Loucy (cell line): ENCODE data around the gene GCH1.
A peak's percentile ranks its signal among the peaks of the same experiment; 100 is the strongest.
"Not testable (repeated sequence)": the region's sequence is repeated elsewhere in the genome, so short reads cannot be mapped to it uniquely, and the experiment has no call there.

Source experiments
- H2AFZ ChIP-seq: fragments of 200-600 bp; sonication (generic); 2 replicates; pipeline ENCODE4 v1.6.0; 2016; ENCODE audit warnings: antibody characterized with exemption, mild to moderate bottlenecking, low read length, moderate library complexity
- H3F3A ChIP-seq: fragments of 200-600 bp; 2 replicates; pipeline ENCODE4 v1.6.0; 2016; ENCODE audit warnings: antibody characterized with exemption, low read depth, mild to moderate bottlenecking
- H3K27me3 ChIP-seq: fragments of 200-600 bp; sonication (generic); 2 replicates; pipeline ENCODE4 v1.6.1; 2014; ENCODE audit warnings: low read length, mild to moderate bottlenecking; ENCODE audit not compliant: insufficient read depth, poor library complexity, severe bottlenecking
- H3K36me3 ChIP-seq: fragments of 200-600 bp; sonication (generic); 2 replicates; pipeline ENCODE4 v1.6.1; 2016; ENCODE audit warnings: low read length; ENCODE audit not compliant: insufficient read depth
- H3K4me1 ChIP-seq: fragments of 200-600 bp; sonication (generic); 2 replicates; pipeline ENCODE4 v1.5.1; 2014; ENCODE audit warnings: low read length, mild to moderate bottlenecking; ENCODE audit not compliant: insufficient read depth, poor library complexity, severe bottlenecking
- H3K4me2 ChIP-seq: fragments of 200-600 bp; sonication (generic); 2 replicates; pipeline ENCODE4 v1.6.0; 2014; ENCODE audit warnings: antibody characterized with exemption, low read length, low read depth, mild to moderate bottlenecking; ENCODE audit not compliant: poor library complexity, severe bottlenecking
- H3K4me3 ChIP-seq: fragments of 200-600 bp; sonication (generic); 2 replicates; pipeline ENCODE4 v1.5.1; 2014; ENCODE audit warnings: low read length, mild to moderate bottlenecking, mixed read lengths; ENCODE audit not compliant: poor library complexity, severe bottlenecking
- H3K79me2 ChIP-seq: fragments of 200-600 bp; sonication (generic); 2 replicates; pipeline ENCODE4 v1.6.1; 2014; ENCODE audit warnings: low read length; ENCODE audit not compliant: insufficient read depth
- H3K9ac ChIP-seq: fragments of 200-600 bp; sonication (generic); 2 replicates; pipeline ENCODE4 v1.6.0; 2014; ENCODE audit warnings: mild to moderate bottlenecking, low read depth, low read length, moderate library complexity; ENCODE audit not compliant: poor library complexity, severe bottlenecking
- H3K9me2 ChIP-seq: fragments of 200-600 bp; sonication (generic); replicated peaks from 2 replicates; pipeline ENCODE4 v1.6.1; 2016; ENCODE audit warnings: low read depth, low read length, mixed read lengths
- H3K9me3 ChIP-seq: fragments of 200-600 bp; sonication (generic); 2 replicates; pipeline ENCODE4 v1.6.1; 2014; ENCODE audit warnings: mild to moderate bottlenecking, antibody characterized with exemption, low read length, low read depth; ENCODE audit not compliant: insufficient read depth
- H4K20me1 ChIP-seq: fragments of 200-600 bp; sonication (generic); 2 replicates; pipeline ENCODE4 v1.6.0; 2014; ENCODE audit warnings: antibody characterized with exemption, low read length, mild to moderate bottlenecking; ENCODE audit not compliant: insufficient read depth, poor library complexity, severe bottlenecking
- EZH2phosphoT487 ChIP-seq: fragments of 200-600 bp; IDR thresholded peaks from 2 replicates; pipeline ENCODE4 v1.6.1; 2018; ENCODE audit warnings: antibody characterized with exemption, mild to moderate bottlenecking, moderate library complexity, borderline replicate concordance
- TF ChIP-seq, protein P1 (sequence below): fragments of 200-600 bp; sonication (generic); conservative IDR thresholded peaks from 2 replicates; pipeline ENCODE4 v1.5.1; 2014; ENCODE audit warnings: mild to moderate bottlenecking, antibody characterized with exemption, low read length

GCH1 gene

GRCh38 chr14:54916101-54916500 is 13.5 kb upstream of the GCH1 start:
- Histone ChIP-seq H3K9me2 (no peaks in the 10 kb centered on the region), H3K36me3 (no peaks in the 10 kb centered on the region), H3K4me1 (no peaks in the 10 kb centered on the region), H4K20me1 (no peaks in the 10 kb centered on the region), H3K27me3 (no peaks in the 10 kb centered on the region), H2AFZ (no peak overlapping the region), H3F3A (no peaks in the 10 kb centered on the region), H3K4me3 (no peak overlapping the region), H3K9me3 (no peaks in the 10 kb centered on the region), H3K79me2 (no peaks in the 10 kb centered on the region), H3K9ac (no peak overlapping the region), H3K4me2 (no peak overlapping the region)
- TF ChIP-seq, protein P1, sequence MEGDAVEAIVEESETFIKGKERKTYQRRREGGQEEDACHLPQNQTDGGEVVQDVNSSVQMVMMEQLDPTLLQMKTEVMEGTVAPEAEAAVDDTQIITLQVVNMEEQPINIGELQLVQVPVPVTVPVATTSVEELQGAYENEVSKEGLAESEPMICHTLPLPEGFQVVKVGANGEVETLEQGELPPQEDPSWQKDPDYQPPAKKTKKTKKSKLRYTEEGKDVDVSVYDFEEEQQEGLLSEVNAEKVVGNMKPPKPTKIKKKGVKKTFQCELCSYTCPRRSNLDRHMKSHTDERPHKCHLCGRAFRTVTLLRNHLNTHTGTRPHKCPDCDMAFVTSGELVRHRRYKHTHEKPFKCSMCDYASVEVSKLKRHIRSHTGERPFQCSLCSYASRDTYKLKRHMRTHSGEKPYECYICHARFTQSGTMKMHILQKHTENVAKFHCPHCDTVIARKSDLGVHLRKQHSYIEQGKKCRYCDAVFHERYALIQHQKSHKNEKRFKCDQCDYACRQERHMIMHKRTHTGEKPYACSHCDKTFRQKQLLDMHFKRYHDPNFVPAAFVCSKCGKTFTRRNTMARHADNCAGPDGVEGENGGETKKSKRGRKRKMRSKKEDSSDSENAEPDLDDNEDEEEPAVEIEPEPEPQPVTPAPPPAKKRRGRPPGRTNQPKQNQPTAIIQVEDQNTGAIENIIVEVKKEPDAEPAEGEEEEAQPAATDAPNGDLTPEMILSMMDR, result no peak

DNA sequence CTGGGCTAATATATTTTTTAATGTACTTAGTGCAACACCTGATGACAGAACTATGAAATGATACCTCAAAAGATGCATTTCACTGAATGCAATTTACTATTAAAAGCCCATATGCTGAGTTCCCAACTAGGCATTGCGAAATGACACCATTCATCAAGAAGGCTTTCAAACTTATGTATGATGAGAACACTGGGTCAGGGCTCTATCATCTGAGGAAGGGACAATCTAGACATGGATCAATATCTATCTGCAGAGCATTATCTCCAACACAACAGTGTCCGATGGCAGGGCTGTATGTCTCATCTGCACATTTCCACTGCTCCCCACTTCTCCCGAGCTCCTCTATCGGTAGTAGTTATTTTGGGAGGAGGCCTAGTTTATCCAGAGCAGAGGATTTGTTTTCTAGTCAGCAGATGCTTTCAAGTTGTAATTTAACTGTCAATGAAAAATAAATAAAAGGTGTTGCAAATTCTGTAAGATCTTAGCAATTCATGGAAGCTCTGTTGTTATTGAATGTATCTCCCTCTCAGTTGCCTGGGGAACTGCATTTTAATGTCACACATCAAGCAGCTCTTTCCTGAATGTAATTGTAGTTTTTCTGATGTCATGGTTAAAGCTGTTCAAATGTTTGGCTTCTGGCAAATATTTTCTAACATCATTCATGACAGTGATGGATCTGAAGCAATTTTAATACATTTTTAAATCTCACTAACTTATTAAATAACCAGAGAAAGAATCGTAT is 7.4 kb upstream of the GCH1 start:
- Histone ChIP-seq H3K4me3 (no peak overlapping the region), H3K79me2 (no peaks in the 10 kb centered on the region), H4K20me1 (no peaks in the 10 kb centered on the region), H3K27me3 (no peaks in the 10 kb centered on the region), H3K9ac (no peak overlapping the region), H3K9me3 (no peaks in the 10 kb centered on the region), H3K4me2 (no peak overlapping the region), H3K36me3 (no peaks in the 10 kb centered on the region), H3K4me1 (no peaks in the 10 kb centered on the region), H2AFZ (no peak overlapping the region), H3K9me2 (no peaks in the 10 kb centered on the region), H3F3A (no peaks in the 10 kb centered on the region)
- TF ChIP-seq, protein P1, result no peak
- no peak for TF ChIP-seq EZH2phosphoT487

DNA sequence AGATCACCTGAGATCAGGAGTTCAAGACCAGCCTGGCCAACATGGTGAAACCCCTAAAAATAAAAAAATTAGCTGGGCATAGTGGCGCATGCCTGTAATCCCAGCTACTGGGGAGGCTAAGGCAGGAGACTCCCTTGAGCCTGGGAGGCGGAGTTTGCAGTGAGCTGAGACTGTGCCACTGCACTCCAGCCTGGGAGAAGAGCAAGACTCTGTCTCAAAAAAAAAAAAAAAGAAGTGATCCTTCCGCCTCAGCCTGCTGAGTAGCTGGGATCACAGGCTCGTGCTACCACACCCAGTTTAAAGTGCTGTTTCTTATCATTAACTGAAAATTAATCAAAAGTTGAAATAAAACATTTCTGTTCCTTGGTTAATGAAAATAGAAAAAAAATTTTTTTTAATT is 6.3 kb upstream of the GCH1 start:
- not testable (repeated sequence) for H4K20me1 ChIP-seq, H3K9ac ChIP-seq, H3K9me2 ChIP-seq, H3K36me3 ChIP-seq, H3K4me2 ChIP-seq, H3K4me1 ChIP-seq, H3K9me3 ChIP-seq, H3F3A ChIP-seq, H2AFZ ChIP-seq, H3K4me3 ChIP-seq, H3K27me3 ChIP-seq, H3K79me2 ChIP-seq

- Histone ChIP-seq H4K20me1 (no peaks in the 10 kb centered on the region), H3K27me3 (no peaks in the 10 kb centered on the region), H3K4me2 (peak overlapping the region; percentile 15), H3K4me1 (no peaks in the 10 kb centered on the region), H3K9me2 (no peaks in the 10 kb centered on the region), H3K36me3 (no peaks in the 10 kb centered on the region), H3K9me3 (no peaks in the 10 kb centered on the region), H3K79me2 (no peaks in the 10 kb centered on the region), H3F3A (no peaks in the 10 kb centered on the region), H3K9ac (no peak overlapping the region), H2AFZ (peak overlapping the region; percentile 46; the same call in 1 of the 2 replicates), H3K4me3 (no peak overlapping the region)
- TF ChIP-seq, protein P1, result no peak
- no peak for TF ChIP-seq EZH2phosphoT487
These were observed 5.6 kb upstream of the GCH1 start for GRCh38 chr14:54908190-54908589.
